Activated T-helper 1 cell treated with anti-CD3 and anti-CD28 coated beads, Interleukin-12 subunit alpha, Interleukin-12 subunit beta, Interleukin-2, Interleukin-4 antibody, amounts not matched to agents 30 ng/mL and 10 ng/mL and 1 ng/mL, durations not matched to agents 14 hours and 24 hours and 36 hours (primary cell): ENCODE data around the gene IRF2BP1. TPM values are rescaled to one million over a fixed set of nuclear protein-coding genes. Genes with fewer than 3 reads are reported as not detected.

Experiments
- DNase-seq: peaks from one replicate; pipeline ENCODE4 v3.0.0; 2021; ENCODE audit warnings: low spot score
- H3K27ac Mint-ChIP-seq: one replicate; pipeline ENCODE4 v1.8.0; 2021; ENCODE audit warnings: mild to moderate bottlenecking, mixed read lengths
- H3K27me3 Mint-ChIP-seq: one replicate; pipeline ENCODE4 v1.8.0; 2022; ENCODE audit warnings: mild to moderate bottlenecking, moderate library complexity, mixed read lengths; ENCODE audit not compliant: insufficient read depth
- H3K36me3 Mint-ChIP-seq: one replicate; pipeline ENCODE4 v1.8.0; 2021; ENCODE audit warnings: low read depth, mixed read lengths
- H3K4me1 Mint-ChIP-seq: one replicate; pipeline ENCODE4 v1.8.0; 2021; ENCODE audit warnings: low read depth, mixed read lengths
- H3K4me3 Mint-ChIP-seq: one replicate; pipeline ENCODE4 v1.8.0; 2021; ENCODE audit warnings: mild to moderate bottlenecking, moderate library complexity, mixed read lengths
- H3K9me3 Mint-ChIP-seq: one replicate; pipeline ENCODE4 v1.8.0; 2021; ENCODE audit warnings: mixed read lengths
- intact Hi-C: fragments of 100-400 bp; cut with micrococcal nuclease; formaldehyde crosslinking; loops from one replicate; pipeline ENCODE4 v1.15.1; 2024
- total RNA-seq: library from RNA; stranded (reverse); gene quantifications from 2 replicates; pipeline ENCODE4 v1.2.3, GENCODE V29; 2022

IRF2BP1 gene
- total RNA-seq, 1 donor from 2014 or later = 21.5 TPM

- intact Hi-C loops = no loop called here
- no peaks in the 10 kb centered on the region for H3K36me3 Mint-ChIP-seq
- H3K9me3 Mint-ChIP-seq = no peaks in the 10 kb centered on the region
- no peak overlapping the region for H3K27ac Mint-ChIP-seq
- H3K4me3 Mint-ChIP-seq = peak overlapping the region; percentile 15
- peaks cover 38% of the 10 kb centered on the region for H3K4me1 Mint-ChIP-seq
- peaks cover 6% of the 10 kb centered on the region for H3K27me3 Mint-ChIP-seq
- no peak for DNase-seq
Measured at GRCh38 chr19:45918721-45919120, 32.8 kb upstream of the IRF2BP1 start.

- DNase-seq = peak; percentile 13
- Mint-ChIP-seq H3K4me3 (no peak overlapping the region), H3K27me3 (peaks cover 9% of the 10 kb centered on the region), H3K4me1 (peaks cover 38% of the 10 kb centered on the region), H3K27ac (peak overlapping the region; percentile 36), H3K9me3 (no peaks in the 10 kb centered on the region), H3K36me3 (no peaks in the 10 kb centered on the region)
- intact Hi-C loops = no loop called here
Measured at GRCh38 chr19:45917421-45918091, 31.6 kb upstream of the IRF2BP1 start.

GRCh38 chr19:45913874-45914830 lies 28.2 kb upstream of the IRF2BP1 start, which contains the start of gene NANOS2:
NANOS2 (minus strand) TSS chr19:45914778; CDS start chr19:45914693, 85 bp downstream.
- Mint-ChIP-seq H3K27ac (no peak within 1 kb of the TSS), H3K4me3 (no peak within 1 kb of the TSS), H3K4me1 (peaks cover 22% of the 10 kb centered on the region), H3K27me3 (peaks cover 14% of the 10 kb centered on the region), H3K9me3 (no peaks in the 10 kb centered on the region), H3K36me3 (no peaks in the 10 kb centered on the region)
- intact Hi-C loops = no loop called here
- DNase-seq = no peak

- intact Hi-C loops = no loop called here
- H3K36me3 Mint-ChIP-seq = no peaks in the 10 kb centered on the region
- DNase-seq = no peak
- peaks cover 12% of the 10 kb centered on the region for H3K27me3 Mint-ChIP-seq
- H3K9me3 Mint-ChIP-seq = no peaks in the 10 kb centered on the region
- no peak overlapping the region for H3K27ac Mint-ChIP-seq
- H3K4me1 Mint-ChIP-seq = peaks cover 6% of the 10 kb centered on the region
- no peak overlapping the region for H3K4me3 Mint-ChIP-seq
Measured at GRCh38 chr19:45911291-45911690, 25.4 kb upstream of the IRF2BP1 start.

GRCh38 chr19:45908956-45909355 lies 23.0 kb upstream of the IRF2BP1 start:
- DNase-seq = no peak
- peaks cover 4% of the 10 kb centered on the region for H3K4me1 Mint-ChIP-seq
- no peaks in the 10 kb centered on the region for H3K36me3 Mint-ChIP-seq
- no peaks in the 10 kb centered on the region for H3K9me3 Mint-ChIP-seq
- peaks cover 12% of the 10 kb centered on the region for H3K27me3 Mint-ChIP-seq
- intact Hi-C loops = no loop called here
- no peak overlapping the region for H3K27ac Mint-ChIP-seq
- H3K4me3 Mint-ChIP-seq = no peak overlapping the region

- Mint-ChIP-seq H3K4me3 (no peak overlapping the region), H3K4me1 (peaks cover 9% of the 10 kb centered on the region), H3K36me3 (no peaks in the 10 kb centered on the region), H3K9me3 (no peaks in the 10 kb centered on the region), H3K27ac (no peak overlapping the region), H3K27me3 (peaks cover 2% of the 10 kb centered on the region)
- intact Hi-C loops = no loop called here
- no peak for DNase-seq
Measured at GRCh38 chr19:45906221-45906620, 20.3 kb upstream of the IRF2BP1 start.

GRCh38 chr19:45905011-45905410 lies 19.1 kb upstream of the IRF2BP1 start:
- Mint-ChIP-seq H3K4me1 (peaks cover 18% of the 10 kb centered on the region), H3K9me3 (no peaks in the 10 kb centered on the region), H3K27ac (no peak overlapping the region), H3K27me3 (peaks cover 1% of the 10 kb centered on the region), H3K4me3 (no peak overlapping the region), H3K36me3 (peaks cover 2% of the 10 kb centered on the region)
- intact Hi-C loops = no loop called here
- DNase-seq = no peak

- Mint-ChIP-seq H3K9me3 (no peaks in the 10 kb centered on the region), H3K4me3 (peak overlapping the region; percentile 88), H3K4me1 (peaks cover 16% of the 10 kb centered on the region), H3K27ac (peak overlapping the region; percentile 80), H3K36me3 (peaks cover 9% of the 10 kb centered on the region), H3K27me3 (peaks cover 1% of the 10 kb centered on the region)
- intact Hi-C loops = loop anchor here (1.0 to 5.0 kb wide), 8 partner anchors 17 to 726 kb away; partner anchors contain the start of genes BLOC1S3, CCDC61, IRF2BP1 and SIX5
- peak; percentile 100 for DNase-seq
Measured at GRCh38 chr19:45902651-45903625, 17.0 kb upstream of the IRF2BP1 start.

- H3K27ac Mint-ChIP-seq = peak within 1 kb of the TSS; percentile 92
- peak within 1 kb of the TSS; percentile 88 for H3K4me3 Mint-ChIP-seq
- peaks cover 1% of the 10 kb centered on the region for H3K27me3 Mint-ChIP-seq
- DNase-seq = no peak
- intact Hi-C loops = loop anchor here (1.0 to 5.0 kb wide), 8 partner anchors 16 to 725 kb away; partner anchors contain the start of genes BLOC1S3, CCDC61, IRF2BP1 and SIX5
- no peaks in the 10 kb centered on the region for H3K9me3 Mint-ChIP-seq
- peaks cover 16% of the 10 kb centered on the region for H3K4me1 Mint-ChIP-seq
- H3K36me3 Mint-ChIP-seq = peaks cover 9% of the 10 kb centered on the region
Measured at GRCh38 chr19:45901912-45902650, 16.1 kb upstream of the IRF2BP1 start, which contains the start of gene MYPOP. MYPOP (minus strand) TSS chr19:45902613; CDS start chr19:45901773, 840 bp downstream.

- Mint-ChIP-seq H3K4me3 (no peak overlapping the region), H3K27me3 (peaks cover 1% of the 10 kb centered on the region), H3K9me3 (no peaks in the 10 kb centered on the region), H3K27ac (no peak overlapping the region), H3K4me1 (peaks cover 16% of the 10 kb centered on the region), H3K36me3 (peaks cover 9% of the 10 kb centered on the region)
- DNase-seq = no peak
- intact Hi-C loops = loop anchor here (5.0 kb wide), 2 partner anchors 116 to 724 kb away; partner anchors contain the start of genes BLOC1S3 and TRAPPC6A
Measured at GRCh38 chr19:45901432-45901911, 15.5 kb upstream of the IRF2BP1 start.

- intact Hi-C loops = loop anchor here (5.0 kb wide), 2 partner anchors 116 to 724 kb away; partner anchors contain the start of genes BLOC1S3 and TRAPPC6A
- Mint-ChIP-seq H3K4me3 (peak overlapping the region; percentile 61), H3K27me3 (peaks cover 1% of the 10 kb centered on the region), H3K4me1 (peaks cover 16% of the 10 kb centered on the region), H3K36me3 (peaks cover 9% of the 10 kb centered on the region), H3K9me3 (no peaks in the 10 kb centered on the region), H3K27ac (no peak overlapping the region)
- no peak for DNase-seq
Measured at GRCh38 chr19:45900738-45901431, 14.9 kb upstream of the IRF2BP1 start.
